Colonic mucosa (tissue), 4 donors: ENCODE measurements around the gene ADISSP. TPM values are rescaled to one million over a fixed set of nuclear protein-coding genes. Genes with fewer than 3 reads are reported as not detected.

ENCODE experiments used
- DNase-seq: peaks from one replicate; pipeline ENCODE4 v3.0.0-alpha.2; 2020
- H3K27ac ChIP-seq: fragments of 200-600 bp; one replicate; pipeline ENCODE4 v1.8.0; 2021
- H3K27me3 ChIP-seq: fragments of 200-600 bp; one replicate; pipeline ENCODE4 v1.8.0; 2021
- H3K36me3 ChIP-seq: fragments of 200-600 bp; one replicate; pipeline ENCODE4 v1.8.0; 2021
- H3K4me1 ChIP-seq: fragments of 200-600 bp; one replicate; pipeline ENCODE4 v1.8.0; 2021; ENCODE audit warnings: mild to moderate bottlenecking
- H3K4me3 ChIP-seq: fragments of 200-600 bp; one replicate; pipeline ENCODE4 v1.8.0; 2021
- H3K9ac ChIP-seq, 2 donors: one replicate each; pipeline ENCODE4 v1.7.0; 2013; ENCODE audit warnings: control low read depth in 2 of 2, low read depth in 2 of 2, low read length in 2 of 2
- H3K9me3 ChIP-seq: fragments of 200-600 bp; one replicate; pipeline ENCODE4 v1.8.0; 2021
- CTCF ChIP-seq: fragments of 200-600 bp; IDR thresholded peaks from one replicate; pipeline ENCODE4 v1.8.0; 2022; ENCODE audit warnings: antibody characterized with exemption, mild to moderate bottlenecking
- intact Hi-C: fragments of 100-400 bp; cut with DNase I; formaldehyde crosslinking; loops from one replicate; pipeline ENCODE4 v1.14.1; 2022
- total RNA-seq, 2 donors: library from RNA; stranded (reverse); fragmentation: NEBNext Ultra II Directional in 1 of 2; extraction: Animal tissue kit (Norgen Biotek cat#: 25700) in 1 of 2; gene quantifications; one replicate each; pipeline ENCODE4 v1.2.1, GENCODE V29; 2021
- donor health status: healthy.
- donor health status: DM: no; HTN: no; CAD: no.
- donor health status: DM: no; HTN: no; CAD: no.

Gene ADISSP
- total RNA-seq, 2 donors from 2014 or later, result 20.6 to 37.7 TPM

- Histone ChIP-seq H3K4me1 (no peaks in the 10 kb centered on the region), H3K9ac (no peak overlapping the region), H3K27ac (no peak overlapping the region), H3K27me3 (no peaks in the 10 kb centered on the region), H3K36me3 (no peaks in the 10 kb centered on the region), H3K9me3 (no peaks in the 10 kb centered on the region), H3K4me3 (no peak overlapping the region)
- DNase-seq, result no peak
- no peak for TF ChIP-seq CTCF
- intact Hi-C loops, result no loop called here
Measured at GRCh38 chr20:3741836-3742458, 25.6 kb downstream of the ADISSP start.

GRCh38 chr20:3740615-3741301, 26.8 kb downstream of the ADISSP start:
- Histone ChIP-seq H3K27ac (no peak overlapping the region), H3K36me3 (no peaks in the 10 kb centered on the region), H3K9ac (no peak overlapping the region), H3K4me3 (no peak overlapping the region), H3K9me3 (no peaks in the 10 kb centered on the region), H3K27me3 (no peaks in the 10 kb centered on the region), H3K4me1 (no peaks in the 10 kb centered on the region)
- DNase-seq, result no peak
- TF ChIP-seq CTCF, result no peak
- intact Hi-C loops, result no loop called here

- intact Hi-C loops, result no loop called here
- H3K4me1 ChIP-seq, result no peaks in the 10 kb centered on the region
- H3K27ac ChIP-seq, result no peak overlapping the region
- no peaks in the 10 kb centered on the region for H3K9me3 ChIP-seq
- TF ChIP-seq CTCF, result no peak
- no peak for DNase-seq
- no peak overlapping the region for H3K9ac ChIP-seq
- no peaks in the 10 kb centered on the region for H3K27me3 ChIP-seq
- no peaks in the 10 kb centered on the region for H3K36me3 ChIP-seq
- H3K4me3 ChIP-seq, result no peak overlapping the region
Measured at GRCh38 chr20:3739926-3740451, 27.6 kb downstream of the ADISSP start.

GRCh38 chr20:3739054-3739925, 28.3 kb downstream of the ADISSP start:
- H3K36me3 ChIP-seq, result no peaks in the 10 kb centered on the region
- TF ChIP-seq CTCF, result no peak
- no peak overlapping the region for H3K4me3 ChIP-seq
- no peaks in the 10 kb centered on the region for H3K9me3 ChIP-seq
- DNase-seq, result no peak
- no peak overlapping the region for H3K9ac ChIP-seq
- intact Hi-C loops, result no loop called here
- H3K4me1 ChIP-seq, result peaks cover under 1% of the 10 kb centered on the region
- no peak overlapping the region for H3K27ac ChIP-seq
- no peaks in the 10 kb centered on the region for H3K27me3 ChIP-seq
